HCT116 (cell line): ENCODE data around the gene DDX10. TPM values are rescaled to one million over a fixed set of nuclear protein-coding genes. Genes with fewer than 3 reads are reported as not detected.

Experiments
- ATAC-seq: fragments of 200-7000 bp; cut with Tn5 transposase; 2 replicates; pipeline ENCODE4 v1.9.1; 2020; ENCODE audit warnings: mild to moderate bottlenecking, moderate library complexity
- BruUV-seq: library from RNA; stranded (reverse); fragments of 400-500 nt; replicated peaks from 2 replicates; lab custom pipeline; 2021; lab: Mats Ljungman, UMichigan
- CTCF ChIA-PET: fragments of 300-600 bp; sonication (Branson Sonifier 250); formaldehyde crosslinking; loops from one replicate; lab custom pipeline; 2021; ENCODE audit warnings: antibody characterized with exemption; lab: Charles Lee
- POLR2A ChIA-PET: fragments of 300-600, 350-600 bp; sonication (Branson Sonifier 250); formaldehyde crosslinking; loops from one replicate; lab custom pipeline; 2021; ENCODE audit warnings: antibody characterized with exemption; lab: Charles Lee
- RAD21 ChIA-PET, 2 experiments: fragments of 300-600 bp; sonication (Branson Sonifier 250); formaldehyde crosslinking; loops; one replicate each; lab custom pipeline; 2023; ENCODE audit warnings: low total read pairs in 2 of 2; ENCODE audit not compliant: uncharacterized antibody in 2 of 2, unreplicated experiment in 2 of 2, low non-redundant PET in 1 of 2; lab: Charles Lee
- DNase-seq: peaks from one replicate; pipeline ENCODE4 v3.0.0-alpha.2; 2010; ENCODE audit warnings: low read depth, low spot score
- H2AFZ ChIP-seq: fragments of 200-600 bp; shearing (Covaris generic), sonication (generic); 2 replicates; pipeline ENCODE4 v1.6.1; 2017; ENCODE audit warnings: low read depth, mixed run types, mixed read lengths, antibody characterized with exemption, low read length; ENCODE audit not compliant: poor library complexity, severe bottlenecking
- H3K27ac ChIP-seq: 2 replicates; pipeline ENCODE4 v1.5.1; 2012; ENCODE audit warnings: low read depth, low read length
- H3K27me3 ChIP-seq: fragments of 200-600 bp; sonication (generic); 2 replicates; pipeline ENCODE4 v1.6.1; 2016; ENCODE audit warnings: mixed run types, low read length, mixed read lengths; ENCODE audit not compliant: insufficient read depth
- H3K36me3 ChIP-seq, 2 experiments: fragments of 200-500 bp in 1 of 2; fragments of 200-600 bp in 1 of 2; sonication (Bioruptor generic) in 1 of 2; sonication (generic) in 1 of 2; 2 replicates each; pipeline versions ENCODE4 v1.5.1 to v1.6.1; 2014 to 2016; ENCODE audit warnings: low read length in 2 of 2, inconsistent platforms in 1 of 2, mixed read lengths in 1 of 2, mixed run types in 1 of 2; ENCODE audit not compliant: insufficient read depth in 2 of 2, control insufficient read depth in 1 of 2
- H3K4me1 ChIP-seq, 2 experiments: fragments of 200-600 bp in 1 of 2; sonication (generic) in 1 of 2; 2 replicates each; pipeline versions ENCODE4 v1.5.1 to v1.6.1; 2012 to 2017; ENCODE audit warnings: low read length in 2 of 2, inconsistent platforms in 1 of 2, mild to moderate bottlenecking in 1 of 2, mixed read lengths in 1 of 2, mixed run types in 1 of 2, moderate library complexity in 1 of 2; ENCODE audit not compliant: insufficient read depth in 2 of 2, control insufficient read depth in 1 of 2
- H3K4me2 ChIP-seq: fragments of 200-600 bp; sonication (generic); 2 replicates; pipeline ENCODE4 v1.6.1; 2017; ENCODE audit warnings: mixed run types, low read length, mixed read lengths
- H3K4me3 ChIP-seq, 2 experiments: fragments of 200-600 bp in 1 of 2; sonication (generic) in 1 of 2; replicated peaks in 1 of 2; 2 replicates each; pipeline ENCODE4 v1.5.1; 2011 to 2016; ENCODE audit warnings: low read length in 2 of 2, control low read depth in 1 of 2, low read depth in 1 of 2, mild to moderate bottlenecking in 1 of 2, mixed read lengths in 1 of 2, mixed run types in 1 of 2
- H3K79me2 ChIP-seq: fragments of 200-600 bp; sonication (generic); 2 replicates; pipeline ENCODE4 v1.6.1; 2017; ENCODE audit warnings: mild to moderate bottlenecking, mixed run types, low read length, moderate library complexity, mixed read lengths; ENCODE audit not compliant: insufficient read depth
- H3K9ac ChIP-seq: fragments of 200-600 bp; sonication (generic); 2 replicates; pipeline ENCODE4 v1.6.1; 2016; ENCODE audit warnings: low read length, mixed read lengths
- H3K9me2 ChIP-seq: fragments of 200-600 bp; sonication (generic), shearing (Covaris generic); 2 replicates; pipeline ENCODE4 v1.6.1; 2017; ENCODE audit warnings: mixed run types, mild to moderate bottlenecking, moderate library complexity; ENCODE audit not compliant: insufficient read depth
- H3K9me3 ChIP-seq, 2 experiments: fragments of 200-500 bp in 1 of 2; fragments of 200-600 bp in 1 of 2; sonication (Bioruptor generic) in 1 of 2; sonication (generic) in 1 of 2; 2 replicates each; pipeline ENCODE4 v1.6.1; 2014 to 2017; ENCODE audit warnings: low read length in 2 of 2, mixed read lengths in 2 of 2, inconsistent platforms in 1 of 2, low read depth in 1 of 2, mild to moderate bottlenecking in 1 of 2, mixed run types in 1 of 2, moderate library complexity in 1 of 2; ENCODE audit not compliant: control insufficient read depth in 1 of 2, insufficient read depth in 1 of 2
- H4K20me1 ChIP-seq: fragments of 200-600 bp; sonication (generic), shearing (Covaris generic); 2 replicates; pipeline ENCODE4 v1.6.1; 2017; ENCODE audit warnings: mixed run types, mild to moderate bottlenecking, moderate library complexity; ENCODE audit not compliant: insufficient read depth
- FOSL1 ChIP-seq: IDR thresholded peaks from 2 replicates; pipeline ENCODE4 v1.6.1; 2012; ENCODE audit warnings: low read depth
- JUND ChIP-seq: IDR thresholded peaks from 2 replicates; pipeline ENCODE4 v1.6.1; 2012
- RAD21 ChIP-seq: IDR thresholded peaks from 2 replicates; pipeline ENCODE4 v1.6.1; 2012; ENCODE audit warnings: low read depth, mild to moderate bottlenecking
- SP1 ChIP-seq: IDR thresholded peaks from 2 replicates; pipeline ENCODE4 v1.6.1; 2012; ENCODE audit warnings: low read depth
- YY1 ChIP-seq: IDR thresholded peaks from 2 replicates; pipeline ENCODE4 v1.6.1; 2011; ENCODE audit warnings: low read length, low read depth, moderate library complexity, mild to moderate bottlenecking; ENCODE audit not compliant: insufficient replicate concordance; ENCODE audit errors: extremely low read depth
- intact Hi-C: fragments of 100-400 bp; cut with micrococcal nuclease; formaldehyde crosslinking; loops from 2 replicates; pipeline ENCODE4 v1.10.0; 2022
- total RNA-seq: library from RNA; stranded (reverse); gene quantifications from one replicate; pipeline ENCODE4 v1.2.1, GENCODE V29; 2021; ENCODE audit not compliant: unreplicated experiment
- TF ChIP-seq, protein P1 (sequence below): IDR thresholded peaks from 2 replicates; pipeline ENCODE4 v1.6.1; 2011; ENCODE audit warnings: mild to moderate bottlenecking, low read length, moderate library complexity; ENCODE audit not compliant: insufficient replicate concordance; ENCODE audit errors: extremely low read depth
- TF ChIP-seq, protein P2 (sequence below), 3 experiments: fragments of 200-600 bp in 1 of 3; sonication (generic) in 1 of 3; IDR thresholded peaks in 2 of 3; conservative IDR thresholded peaks in 1 of 3; 2 replicates each; pipeline ENCODE4 v1.5.1; 2012 to 2017; ENCODE audit warnings: low read depth in 2 of 3, low read length in 2 of 3, antibody characterized with exemption in 1 of 3, borderline replicate concordance in 1 of 3, control low read depth in 1 of 3, mild to moderate bottlenecking in 1 of 3, mixed read lengths in 1 of 3, mixed run types in 1 of 3, moderate library complexity in 1 of 3; ENCODE audit not compliant: insufficient read depth in 1 of 3

The DDX10 gene
- total RNA-seq, 1 experiment from 2014 or later, result 66.5 TPM

DNA sequence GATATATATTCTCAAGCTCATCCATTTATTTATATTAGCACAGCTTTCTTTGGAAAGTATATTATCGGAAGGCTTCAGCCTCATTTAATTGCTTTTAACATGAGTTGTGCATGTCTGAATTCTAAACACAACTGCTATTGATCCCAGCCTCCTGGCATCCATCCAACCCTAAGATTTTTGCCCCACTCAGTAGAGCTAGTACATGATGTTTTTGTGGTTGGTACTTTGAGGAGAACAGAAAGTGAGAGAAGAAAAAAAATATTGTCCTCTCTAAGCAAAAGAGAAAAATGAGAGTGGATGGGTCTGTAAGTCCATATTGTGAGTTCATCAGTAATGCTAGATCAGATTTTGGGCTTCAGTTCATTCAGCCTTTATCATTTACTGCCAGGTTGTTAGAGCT is 198.7 kb downstream of the DDX10 start:
- TF ChIP-seq, protein P1, sequence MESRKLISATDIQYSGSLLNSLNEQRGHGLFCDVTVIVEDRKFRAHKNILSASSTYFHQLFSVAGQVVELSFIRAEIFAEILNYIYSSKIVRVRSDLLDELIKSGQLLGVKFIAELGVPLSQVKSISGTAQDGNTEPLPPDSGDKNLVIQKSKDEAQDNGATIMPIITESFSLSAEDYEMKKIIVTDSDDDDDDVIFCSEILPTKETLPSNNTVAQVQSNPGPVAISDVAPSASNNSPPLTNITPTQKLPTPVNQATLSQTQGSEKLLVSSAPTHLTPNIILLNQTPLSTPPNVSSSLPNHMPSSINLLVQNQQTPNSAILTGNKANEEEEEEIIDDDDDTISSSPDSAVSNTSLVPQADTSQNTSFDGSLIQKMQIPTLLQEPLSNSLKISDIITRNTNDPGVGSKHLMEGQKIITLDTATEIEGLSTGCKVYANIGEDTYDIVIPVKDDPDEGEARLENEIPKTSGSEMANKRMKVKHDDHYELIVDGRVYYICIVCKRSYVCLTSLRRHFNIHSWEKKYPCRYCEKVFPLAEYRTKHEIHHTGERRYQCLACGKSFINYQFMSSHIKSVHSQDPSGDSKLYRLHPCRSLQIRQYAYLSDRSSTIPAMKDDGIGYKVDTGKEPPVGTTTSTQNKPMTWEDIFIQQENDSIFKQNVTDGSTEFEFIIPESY, result no peak
- TF ChIP-seq JUND, result no peak
- H3K9me2 ChIP-seq, result no peaks in the 10 kb centered on the region
- no TSS peak for BruUV-seq
- H3K9ac ChIP-seq, result no peak overlapping the region
- ChIA-PET RAD21 (no interaction called here), POLR2A (no interaction called here), CTCF (no interaction called here)
- peaks cover 6 to 8% of the 10 kb centered on the region in 2 experiments; a peak in 2 of 4 replicates for H3K4me1 ChIP-seq
- ATAC-seq (no peak), DNase-seq (no peak)
- intact Hi-C loops, result no loop called here
- H3K27me3 ChIP-seq, result no peaks in the 10 kb centered on the region
- peaks cover 3% of the 10 kb centered on the region; the same call in 1 of the 2 replicates for H3K79me2 ChIP-seq
- no peak overlapping the region for H3K4me2 ChIP-seq
- no peak overlapping the region for H2AFZ ChIP-seq
- no peaks in the 10 kb centered on the region for H3K36me3 ChIP-seq
- H3K4me3 ChIP-seq, result no peak overlapping the region
- H3K27ac ChIP-seq, result no peak overlapping the region
- no peaks in the 10 kb centered on the region for H3K9me3 ChIP-seq
- H4K20me1 ChIP-seq, result no peaks in the 10 kb centered on the region

DNA sequence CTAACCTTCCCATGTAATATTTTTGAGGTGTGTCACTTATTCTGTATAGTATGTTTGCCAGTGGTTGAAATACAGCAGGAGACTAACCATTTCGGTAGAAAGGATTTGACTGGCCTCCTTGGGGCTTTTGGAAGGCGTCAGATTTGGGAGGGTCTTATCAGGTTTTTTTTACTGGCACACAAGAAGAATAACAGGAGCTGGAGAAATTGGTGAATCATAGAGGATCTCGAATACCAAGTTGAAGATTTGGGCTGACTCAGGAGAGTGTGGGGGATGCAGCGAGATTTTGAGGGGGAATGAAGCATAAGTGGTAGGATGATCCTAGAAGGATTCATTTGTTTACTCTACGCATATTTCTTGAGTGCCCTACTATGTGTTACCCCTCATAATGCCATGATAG is 200.5 kb downstream of the DDX10 start:
- intact Hi-C loops, result no loop called here
- H2AFZ ChIP-seq, result no peak overlapping the region
- POLR2A ChIA-PET, result no interaction called here

More for the DNA sequence above, 200.5 kb downstream of the DDX10 start:
- Histone ChIP-seq H3K9me2 (no peaks in the 10 kb centered on the region), H3K79me2 (peaks cover under 1% of the 10 kb centered on the region; the same call in 1 of the 2 replicates), H3K36me3 (no peaks in the 10 kb centered on the region), H3K27me3 (no peaks in the 10 kb centered on the region), H3K4me3 (no peak overlapping the region), H3K9me3 (no peaks in the 10 kb centered on the region), H3K4me1 (peaks cover 9% of the 10 kb centered on the region in 2 experiments; a peak in 3 of 4 replicates), H3K9ac (no peak overlapping the region), H3K27ac (no peak overlapping the region), H3K4me2 (no peak overlapping the region), H4K20me1 (no peaks in the 10 kb centered on the region)
- RAD21 ChIA-PET, result no interaction called here
- TF ChIP-seq RAD21 (no peak), FOSL1 (no peak), SP1 (no peak), YY1 (no peak)
- TF ChIP-seq, protein P2, sequence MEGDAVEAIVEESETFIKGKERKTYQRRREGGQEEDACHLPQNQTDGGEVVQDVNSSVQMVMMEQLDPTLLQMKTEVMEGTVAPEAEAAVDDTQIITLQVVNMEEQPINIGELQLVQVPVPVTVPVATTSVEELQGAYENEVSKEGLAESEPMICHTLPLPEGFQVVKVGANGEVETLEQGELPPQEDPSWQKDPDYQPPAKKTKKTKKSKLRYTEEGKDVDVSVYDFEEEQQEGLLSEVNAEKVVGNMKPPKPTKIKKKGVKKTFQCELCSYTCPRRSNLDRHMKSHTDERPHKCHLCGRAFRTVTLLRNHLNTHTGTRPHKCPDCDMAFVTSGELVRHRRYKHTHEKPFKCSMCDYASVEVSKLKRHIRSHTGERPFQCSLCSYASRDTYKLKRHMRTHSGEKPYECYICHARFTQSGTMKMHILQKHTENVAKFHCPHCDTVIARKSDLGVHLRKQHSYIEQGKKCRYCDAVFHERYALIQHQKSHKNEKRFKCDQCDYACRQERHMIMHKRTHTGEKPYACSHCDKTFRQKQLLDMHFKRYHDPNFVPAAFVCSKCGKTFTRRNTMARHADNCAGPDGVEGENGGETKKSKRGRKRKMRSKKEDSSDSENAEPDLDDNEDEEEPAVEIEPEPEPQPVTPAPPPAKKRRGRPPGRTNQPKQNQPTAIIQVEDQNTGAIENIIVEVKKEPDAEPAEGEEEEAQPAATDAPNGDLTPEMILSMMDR (IDR thresholded peaks at IDR 0.05 in 2 of 3, conservative IDR thresholded peaks at IDR 0.05 in 1 of 3; ENCODE audit: borderline replicate concordance in 1 of 3, insufficient read depth in 1 of 3, low read depth in 2 of 3, low read length in 2 of 3), result no peak
- DNase-seq, result no peak
- CTCF ChIA-PET, result no interaction called here
- ATAC-seq, result no peak
- no TSS peak for BruUV-seq
